GDM1 (cell line): Measurements from ENCODE around the gene ATAD1.
"Not testable (repeated sequence)": the region's sequence is repeated elsewhere in the genome, so short reads cannot be mapped to it uniquely, and the experiment has no call there.

Experiments used
- DNase-seq: peaks from one replicate; lab custom pipeline; 2025; lab: John Stamatoyannopoulos, UW

Gene ATAD1

GRCh38 chr10:87801813-87802435 lies 16.1 kb downstream of the ATAD1 start:
- DNase-seq: not testable (repeated sequence)

GRCh38 chr10:87799860-87800259 lies 18.2 kb downstream of the ATAD1 start:
- DNase-seq: no peak

- DNase-seq: no peak
These were observed 19.9 kb downstream of the ATAD1 start for GRCh38 chr10:87798082-87798481.

GRCh38 chr10:87794285-87794684 lies 23.7 kb downstream of the ATAD1 start:
- no peak for DNase-seq

GRCh38 chr10:87790185-87790584 lies 27.8 kb downstream of the ATAD1 start:
- DNase-seq: no peak

GRCh38 chr10:87786421-87786820 lies 31.6 kb downstream of the ATAD1 start:
- no peak for DNase-seq

GRCh38 chr10:87782721-87783120 lies 35.3 kb downstream of the ATAD1 start:
- DNase-seq: no peak

- no peak for DNase-seq
These were observed 36.5 kb downstream of the ATAD1 start for GRCh38 chr10:87781545-87781944.

GRCh38 chr10:87776328-87776727 lies 41.7 kb downstream of the ATAD1 start:
- no peak for DNase-seq

GRCh38 chr10:87775766-87776165 lies 42.3 kb downstream of the ATAD1 start:
- DNase-seq: no peak

- DNase-seq: no peak
These were observed 46.0 kb downstream of the ATAD1 start for GRCh38 chr10:87771871-87772500.

GRCh38 chr10:87767253-87767652 lies 50.8 kb downstream of the ATAD1 start:
- DNase-seq: no peak

- no peak for DNase-seq
These were observed 52.2 kb downstream of the ATAD1 start for GRCh38 chr10:87765666-87766376.

- no peak for DNase-seq
These were observed 53.7 kb downstream of the ATAD1 start for GRCh38 chr10:87764072-87764934.

- no peak for DNase-seq
These were observed 54.8 kb downstream of the ATAD1 start for GRCh38 chr10:87763086-87763861.

- no peak for DNase-seq
These were observed 56.1 kb downstream of the ATAD1 start for GRCh38 chr10:87761892-87762291.

GRCh38 chr10:87761153-87761552 lies 56.9 kb downstream of the ATAD1 start:
- no peak for DNase-seq

- DNase-seq: peak; percentile 79
These were observed 57.7 kb downstream of the ATAD1 start for GRCh38 chr10:87760195-87760905.

- DNase-seq: no peak
These were observed 58.5 kb downstream of the ATAD1 start for GRCh38 chr10:87759551-87759950.

- DNase-seq: no peak
These were observed 60.3 kb downstream of the ATAD1 start for GRCh38 chr10:87757685-87758084.
